ENCODE data around the gene RANBP1. TPM values are rescaled to one million over a fixed set of nuclear protein-coding genes. Genes with fewer than 3 reads are reported as not detected.
"Not testable (repeated sequence)": the region's sequence is repeated elsewhere in the genome, so short reads cannot be mapped to it uniquely, and the experiment has no call there.

RANBP1 gene
- total RNA-seq: 239 and 338 TPM in 2 replicates

- no peak for DNase-seq
Observed at GRCh38 chr22:20115691-20116375, at the start of gene RANBP1. Gene RANBP1, plus strand, starts transcription at chr22:20116104. Its CDS starts 81 bp downstream, at chr22:20116185.

- no peak for DNase-seq
Observed at GRCh38 chr22:20066617-20067383, 49.1 kb upstream of the RANBP1 start.

GRCh38 chr22:20067384-20067682 is 48.6 kb upstream of the RANBP1 start:
- DNase-seq: not testable (repeated sequence)

- DNase-seq: no peak
Observed at GRCh38 chr22:20068640-20069039, 47.3 kb upstream of the RANBP1 start.

- DNase-seq: no peak
Observed at GRCh38 chr22:20069331-20070042, 46.4 kb upstream of the RANBP1 start.

- DNase-seq: no peak
Observed at GRCh38 chr22:20071524-20071972, 44.4 kb upstream of the RANBP1 start.

- no peak for DNase-seq
Observed at GRCh38 chr22:20076627-20077172, 39.2 kb upstream of the RANBP1 start.

- peak; percentile 93 for DNase-seq
Observed at GRCh38 chr22:20079745-20080444, 36.0 kb upstream of the RANBP1 start, which contains the start of gene DGCR8. Gene DGCR8, plus strand, starts transcription at chr22:20080241. Its CDS starts 5,723 bp downstream, at chr22:20085964.

- peak; percentile 64 for DNase-seq
Observed at GRCh38 chr22:20080445-20080775, 35.5 kb upstream of the RANBP1 start.

- DNase-seq: peak; percentile 75
Observed at GRCh38 chr22:20080776-20081654, 34.9 kb upstream of the RANBP1 start.

- DNase-seq: peak; percentile 9
Observed at GRCh38 chr22:20083157-20083890, 32.6 kb upstream of the RANBP1 start.

GRCh38 chr22:20083891-20084546 is 31.9 kb upstream of the RANBP1 start:
- no peak for DNase-seq

- peak; percentile 40 for DNase-seq
Observed at GRCh38 chr22:20084547-20085413, 31.1 kb upstream of the RANBP1 start.

- DNase-seq: no peak
Observed at GRCh38 chr22:20085651-20086050, 30.3 kb upstream of the RANBP1 start.

GRCh38 chr22:20086101-20086599 is 29.8 kb upstream of the RANBP1 start:
- DNase-seq: no peak

GRCh38 chr22:20086763-20087162 is 29.1 kb upstream of the RANBP1 start:
- no peak for DNase-seq

- no peak for DNase-seq
Observed at GRCh38 chr22:20087319-20088262, 28.3 kb upstream of the RANBP1 start.

GRCh38 chr22:20088263-20088648 is 27.6 kb upstream of the RANBP1 start:
- no peak for DNase-seq

All from dermis blood vessel endothelial cell (primary cell).